Immature natural killer cell (primary cell): ENCODE data around the gene PREP. TPM values are rescaled to one million over a fixed set of nuclear protein-coding genes. Genes with fewer than 3 reads are reported as not detected.

Source experiments
- DNase-seq, 3 donors: peaks; one replicate each; pipeline ENCODE4 v3.0.0; 2022; ENCODE audit warnings: mixed read lengths in 1 of 3
- H3K27ac Mint-ChIP-seq, 6 donors: one replicate each; pipeline ENCODE4 v1.8.0; 2020; ENCODE audit warnings: mixed read lengths in 6 of 6, mild to moderate bottlenecking in 5 of 6, inconsistent platforms in 4 of 6, moderate library complexity in 3 of 6
- H3K27me3 Mint-ChIP-seq, 3 donors: one replicate each; pipeline ENCODE4 v1.8.0; 2020 to 2021; ENCODE audit warnings: low read depth in 3 of 3, mild to moderate bottlenecking in 3 of 3, mixed read lengths in 3 of 3, moderate library complexity in 3 of 3, inconsistent platforms in 1 of 3
- H3K36me3 Mint-ChIP-seq, 3 donors: one replicate each; pipeline ENCODE4 v1.8.0; 2020; ENCODE audit warnings: mixed read lengths in 3 of 3, inconsistent platforms in 2 of 3, mild to moderate bottlenecking in 2 of 3
- H3K4me1 Mint-ChIP-seq, 2 donors: one replicate each; pipeline ENCODE4 v1.8.0; 2020; ENCODE audit warnings: inconsistent platforms in 2 of 2, mild to moderate bottlenecking in 2 of 2, mixed read lengths in 2 of 2, moderate library complexity in 1 of 2
- H3K4me3 Mint-ChIP-seq, 5 donors: one replicate each; pipeline ENCODE4 v1.8.0; 2020; ENCODE audit warnings: mild to moderate bottlenecking in 5 of 5, mixed read lengths in 5 of 5, inconsistent platforms in 3 of 5, moderate library complexity in 3 of 5
- H3K9me3 Mint-ChIP-seq, 6 donors: one replicate each; pipeline ENCODE4 v1.8.0; 2020; ENCODE audit warnings: mild to moderate bottlenecking in 6 of 6, mixed read lengths in 6 of 6, inconsistent platforms in 4 of 6, moderate library complexity in 3 of 6
- polyA plus RNA-seq, 3 donors: library from polyadenylated mRNA; unstranded; fragments of 300-500 nt; fragmentation: Illumina TruSeq; gene quantifications; one replicate each; pipeline ENCODE4 v1.2.3, GENCODE V29; 2021

Gene PREP
- polyA plus RNA-seq, 3 donors from 2014 or later = 28.1 to 58.3 (median 52.1) TPM

GRCh38 chr6:105324386-105324950 lies 78.4 kb downstream of the PREP start:
- Mint-ChIP-seq H3K36me3 (peaks cover 11 to 34% (median 31%) of the 10 kb centered on the region in 3 donors), H3K27me3 (peaks cover 0 to 2% (median 0%) of the 10 kb centered on the region in 3 donors), H3K4me1 (peaks cover 0 to 12% of the 10 kb centered on the region in 2 donors), H3K4me3 (no peak overlapping the region), H3K27ac (no peak overlapping the region), H3K9me3 (no peaks in the 10 kb centered on the region)
- DNase-seq = no peak

- no peak for DNase-seq
- H3K4me1 Mint-ChIP-seq = peaks cover 0 to 12% of the 10 kb centered on the region in 2 donors
- H3K27me3 Mint-ChIP-seq = peaks cover 0 to 2% (median 0%) of the 10 kb centered on the region in 3 donors
- H3K9me3 Mint-ChIP-seq = no peaks in the 10 kb centered on the region
- H3K4me3 Mint-ChIP-seq = no peak overlapping the region
- peaks cover 10 to 35% (median 30%) of the 10 kb centered on the region in 3 donors for H3K36me3 Mint-ChIP-seq
- H3K27ac Mint-ChIP-seq = no peak overlapping the region
Observed at GRCh38 chr6:105322499-105323225, 80.2 kb downstream of the PREP start.

- Mint-ChIP-seq H3K36me3 (peaks cover 14 to 31% (median 30%) of the 10 kb centered on the region in 3 donors), H3K27me3 (peaks cover 0 to 2% (median 0%) of the 10 kb centered on the region in 3 donors), H3K9me3 (no peaks in the 10 kb centered on the region), H3K4me1 (peaks cover 0 to 9% of the 10 kb centered on the region in 2 donors), H3K27ac (no peak overlapping the region), H3K4me3 (no peak overlapping the region)
- DNase-seq = no peak
Observed at GRCh38 chr6:105321728-105322127, 81.2 kb downstream of the PREP start.

GRCh38 chr6:105321207-105321606 lies 81.7 kb downstream of the PREP start:
- no peak for DNase-seq
- Mint-ChIP-seq H3K36me3 (peaks cover 14 to 29% (median 28%) of the 10 kb centered on the region in 3 donors), H3K4me1 (peaks cover 0 to 6% of the 10 kb centered on the region in 2 donors), H3K4me3 (no peak overlapping the region), H3K27me3 (peaks cover 0 to 2% (median 0%) of the 10 kb centered on the region in 3 donors), H3K27ac (no peak overlapping the region), H3K9me3 (no peaks in the 10 kb centered on the region)

GRCh38 chr6:105320765-105321164 lies 82.1 kb downstream of the PREP start:
- Mint-ChIP-seq H3K9me3 (no peaks in the 10 kb centered on the region), H3K27ac (no peak overlapping the region), H3K4me3 (no peak overlapping the region), H3K4me1 (peaks cover 0 to 6% of the 10 kb centered on the region in 2 donors), H3K27me3 (peaks cover 0 to 2% (median 0%) of the 10 kb centered on the region in 3 donors), H3K36me3 (peaks cover 14 to 33% (median 26%) of the 10 kb centered on the region in 3 donors)
- no peak for DNase-seq

- no peaks in the 10 kb centered on the region for H3K9me3 Mint-ChIP-seq
- no peak overlapping the region for H3K27ac Mint-ChIP-seq
- H3K4me1 Mint-ChIP-seq = peaks cover 0 to 6% of the 10 kb centered on the region in 2 donors
- DNase-seq = no peak
- peaks cover 14 to 35% (median 23%) of the 10 kb centered on the region in 3 donors for H3K36me3 Mint-ChIP-seq
- no peak overlapping the region for H3K4me3 Mint-ChIP-seq
- H3K27me3 Mint-ChIP-seq = peaks cover 0 to 2% (median 0%) of the 10 kb centered on the region in 3 donors
Observed at GRCh38 chr6:105320271-105320670, 82.6 kb downstream of the PREP start.

- no peak overlapping the region for H3K27ac Mint-ChIP-seq
Observed at GRCh38 chr6:105319331-105319730, 83.6 kb downstream of the PREP start.

GRCh38 chr6:105318660-105319059 lies 84.2 kb downstream of the PREP start:
- Mint-ChIP-seq H3K36me3 (peaks cover 18 to 38% (median 23%) of the 10 kb centered on the region in 3 donors), H3K4me3 (no peak overlapping the region), H3K27ac (no peak overlapping the region), H3K9me3 (no peaks in the 10 kb centered on the region), H3K4me1 (no peaks in the 10 kb centered on the region), H3K27me3 (peaks cover 0 to 2% (median 0%) of the 10 kb centered on the region in 3 donors)
- DNase-seq = no peak

More at GRCh38 chr6:105319331-105319730, 83.6 kb downstream of the PREP start:
- no peak for DNase-seq
- Mint-ChIP-seq H3K27me3 (peaks cover 0 to 2% (median 0%) of the 10 kb centered on the region in 3 donors), H3K4me1 (peaks cover 0 to under 1% of the 10 kb centered on the region in 2 donors), H3K4me3 (no peak overlapping the region), H3K9me3 (no peaks in the 10 kb centered on the region), H3K36me3 (peaks cover 14 to 39% (median 23%) of the 10 kb centered on the region in 3 donors)

GRCh38 chr6:105317607-105318533 lies 85.0 kb downstream of the PREP start:
- H3K36me3 Mint-ChIP-seq = peaks cover 17 to 36% (median 20%) of the 10 kb centered on the region in 3 donors
- H3K4me3 Mint-ChIP-seq = no peak overlapping the region
- H3K27ac Mint-ChIP-seq = no peak overlapping the region
- H3K27me3 Mint-ChIP-seq = peaks cover 0 to 2% (median 0%) of the 10 kb centered on the region in 3 donors
- H3K9me3 Mint-ChIP-seq = no peaks in the 10 kb centered on the region
- H3K4me1 Mint-ChIP-seq = no peaks in the 10 kb centered on the region
- DNase-seq = peak in 1 of 3 donors; percentile 12

GRCh38 chr6:105313211-105313610 lies 89.7 kb downstream of the PREP start:
- no peaks in the 10 kb centered on the region for H3K27me3 Mint-ChIP-seq
- no peak overlapping the region for H3K27ac Mint-ChIP-seq
- H3K4me1 Mint-ChIP-seq = no peaks in the 10 kb centered on the region
- no peak overlapping the region for H3K4me3 Mint-ChIP-seq
- no peak for DNase-seq
- H3K9me3 Mint-ChIP-seq = no peaks in the 10 kb centered on the region
- peaks cover 13 to 29% (median 20%) of the 10 kb centered on the region in 3 donors for H3K36me3 Mint-ChIP-seq

- Mint-ChIP-seq H3K27me3 (no peaks in the 10 kb centered on the region), H3K4me3 (no peak overlapping the region), H3K27ac (no peak overlapping the region), H3K9me3 (no peaks in the 10 kb centered on the region), H3K36me3 (peaks cover 10 to 21% (median 16%) of the 10 kb centered on the region in 3 donors), H3K4me1 (no peaks in the 10 kb centered on the region)
- DNase-seq = no peak
Observed at GRCh38 chr6:105310947-105311346, 91.9 kb downstream of the PREP start.

GRCh38 chr6:105310371-105310770 lies 92.5 kb downstream of the PREP start:
- DNase-seq = no peak
- Mint-ChIP-seq H3K36me3 (peaks cover 10 to 17% (median 16%) of the 10 kb centered on the region in 3 donors), H3K4me1 (no peaks in the 10 kb centered on the region), H3K27ac (no peak overlapping the region), H3K27me3 (no peaks in the 10 kb centered on the region), H3K4me3 (no peak overlapping the region), H3K9me3 (no peaks in the 10 kb centered on the region)

GRCh38 chr6:105308840-105309239 lies 94.0 kb downstream of the PREP start:
- Mint-ChIP-seq H3K9me3 (no peaks in the 10 kb centered on the region), H3K4me3 (no peak overlapping the region), H3K4me1 (no peaks in the 10 kb centered on the region), H3K27me3 (no peaks in the 10 kb centered on the region), H3K36me3 (peaks cover 8 to 10% (median 9%) of the 10 kb centered on the region in 3 donors), H3K27ac (peak overlapping the region in 1 of 6 donors; percentile 3)
- DNase-seq = no peak
